ENCODE results near the gene TMX4.
A peak's percentile ranks its signal among the peaks of the same experiment; 100 is the strongest.

TMX4 gene

DNA sequence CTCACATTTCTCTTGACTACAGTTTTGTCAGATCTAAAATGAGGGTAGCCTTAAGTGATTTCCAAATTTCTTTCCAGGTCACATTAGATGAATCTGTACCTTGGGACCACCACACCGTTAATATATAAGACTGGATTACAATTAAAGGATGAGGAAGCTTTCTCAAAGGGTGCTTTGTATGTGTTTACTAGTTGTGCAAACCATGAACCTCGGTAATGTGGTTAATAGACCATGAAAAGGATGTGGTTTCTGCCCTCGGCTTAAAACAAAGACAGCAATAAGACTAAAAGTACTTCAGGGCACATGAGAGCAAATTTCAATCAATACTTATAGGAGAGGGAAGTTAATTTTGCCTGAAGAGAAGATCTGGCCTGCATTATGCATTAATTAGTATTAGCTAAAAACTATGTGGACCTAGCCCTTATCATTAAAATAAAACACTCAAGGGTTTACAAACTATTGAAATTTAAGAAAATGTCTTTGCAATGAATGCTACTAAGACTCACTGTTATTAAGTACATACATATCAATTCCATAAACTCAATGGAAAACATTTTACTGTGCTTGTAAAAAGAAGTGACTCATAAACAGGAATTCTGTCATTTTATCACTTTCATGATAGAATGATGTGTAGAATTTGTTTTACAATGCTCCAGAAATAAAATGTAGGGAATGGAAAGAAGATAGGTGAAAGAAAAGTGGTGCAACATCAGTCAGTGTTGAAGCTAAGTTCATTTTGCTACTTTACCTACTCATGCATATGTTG, 936 bp upstream of the TMX4 start:
- peak; percentile 43 for DNase-seq (ENCODE audit: low spot score)
- in situ Hi-C loops (cut with MboI; ENCODE audit: low pct_unique_long_range_greater_than_20kb, low sequenced_read_pairs, unreplicated experiment), result no loop called here
- TF ChIP-seq, protein P1, sequence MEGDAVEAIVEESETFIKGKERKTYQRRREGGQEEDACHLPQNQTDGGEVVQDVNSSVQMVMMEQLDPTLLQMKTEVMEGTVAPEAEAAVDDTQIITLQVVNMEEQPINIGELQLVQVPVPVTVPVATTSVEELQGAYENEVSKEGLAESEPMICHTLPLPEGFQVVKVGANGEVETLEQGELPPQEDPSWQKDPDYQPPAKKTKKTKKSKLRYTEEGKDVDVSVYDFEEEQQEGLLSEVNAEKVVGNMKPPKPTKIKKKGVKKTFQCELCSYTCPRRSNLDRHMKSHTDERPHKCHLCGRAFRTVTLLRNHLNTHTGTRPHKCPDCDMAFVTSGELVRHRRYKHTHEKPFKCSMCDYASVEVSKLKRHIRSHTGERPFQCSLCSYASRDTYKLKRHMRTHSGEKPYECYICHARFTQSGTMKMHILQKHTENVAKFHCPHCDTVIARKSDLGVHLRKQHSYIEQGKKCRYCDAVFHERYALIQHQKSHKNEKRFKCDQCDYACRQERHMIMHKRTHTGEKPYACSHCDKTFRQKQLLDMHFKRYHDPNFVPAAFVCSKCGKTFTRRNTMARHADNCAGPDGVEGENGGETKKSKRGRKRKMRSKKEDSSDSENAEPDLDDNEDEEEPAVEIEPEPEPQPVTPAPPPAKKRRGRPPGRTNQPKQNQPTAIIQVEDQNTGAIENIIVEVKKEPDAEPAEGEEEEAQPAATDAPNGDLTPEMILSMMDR (IDR thresholded peaks at IDR 0.05; ENCODE audit: extremely low read depth, insufficient read depth, missing control alignments), result no peak

DNA sequence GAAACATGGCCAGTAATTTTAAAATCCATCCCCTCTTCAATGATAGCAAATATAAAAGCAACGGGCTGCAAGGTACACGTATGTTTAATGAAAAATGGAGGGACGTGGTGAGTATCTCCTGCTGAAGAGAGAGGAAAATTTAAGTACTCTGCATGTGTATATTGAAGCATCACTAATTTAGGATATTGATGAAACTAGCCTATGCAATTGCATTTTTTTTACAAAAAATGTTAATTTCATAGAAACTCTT, 362 bp upstream of the TMX4 start:
- DNase-seq (ENCODE audit: low spot score), result no peak
- TF ChIP-seq, protein P1 (IDR thresholded peaks at IDR 0.05; ENCODE audit: extremely low read depth, insufficient read depth, missing control alignments), result no peak
- in situ Hi-C loops (cut with MboI; ENCODE audit: low pct_unique_long_range_greater_than_20kb, low sequenced_read_pairs, unreplicated experiment), result no loop called here

DNA sequence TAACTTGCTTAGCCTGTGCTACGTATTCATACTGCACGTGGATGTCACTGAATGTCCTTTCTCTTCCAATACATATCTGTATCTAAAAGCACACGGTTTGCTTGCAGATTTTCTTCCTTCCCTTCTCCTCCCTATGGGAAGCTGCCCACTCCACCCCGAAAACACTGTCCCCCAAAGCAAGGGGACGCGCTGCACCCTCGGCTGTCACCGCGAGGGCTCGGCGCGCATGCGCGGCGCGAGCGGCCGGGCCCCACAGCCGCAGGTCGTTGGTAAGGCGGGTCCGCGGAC, 659 bp downstream of the TMX4 start:
- DNase-seq (ENCODE audit: low spot score), result peak; percentile 88
- TF ChIP-seq, protein P1 (IDR thresholded peaks at IDR 0.05; ENCODE audit: extremely low read depth, insufficient read depth, missing control alignments), result peak; percentile 24
- in situ Hi-C loops (cut with MboI; ENCODE audit: low pct_unique_long_range_greater_than_20kb, low sequenced_read_pairs, unreplicated experiment), result no loop called here

DNA sequence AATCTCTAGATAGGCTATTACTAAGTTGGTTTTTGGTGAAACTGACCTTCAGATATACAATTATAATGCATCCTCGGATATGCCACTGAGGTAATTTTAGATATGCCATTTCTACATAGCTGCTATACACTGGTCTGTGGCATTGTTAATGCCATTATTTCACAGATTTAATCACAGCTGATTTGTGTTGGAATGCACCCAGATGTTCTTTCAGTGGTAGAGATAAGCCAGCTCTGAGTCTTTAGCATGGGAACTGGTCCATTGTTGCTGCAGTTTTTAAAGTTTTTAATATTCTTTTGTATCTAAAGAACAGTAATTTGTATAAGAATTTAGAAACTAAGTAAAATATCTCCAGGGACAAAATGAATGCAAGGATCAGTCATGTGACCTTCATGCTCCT, 6.8 kb downstream of the TMX4 start:
- DNase-seq (ENCODE audit: low spot score), result no peak
- TF ChIP-seq, protein P1 (IDR thresholded peaks at IDR 0.05; ENCODE audit: extremely low read depth, insufficient read depth, missing control alignments), result no peak
- in situ Hi-C loops (cut with MboI; ENCODE audit: low pct_unique_long_range_greater_than_20kb, low sequenced_read_pairs, unreplicated experiment), result no loop called here

DNA sequence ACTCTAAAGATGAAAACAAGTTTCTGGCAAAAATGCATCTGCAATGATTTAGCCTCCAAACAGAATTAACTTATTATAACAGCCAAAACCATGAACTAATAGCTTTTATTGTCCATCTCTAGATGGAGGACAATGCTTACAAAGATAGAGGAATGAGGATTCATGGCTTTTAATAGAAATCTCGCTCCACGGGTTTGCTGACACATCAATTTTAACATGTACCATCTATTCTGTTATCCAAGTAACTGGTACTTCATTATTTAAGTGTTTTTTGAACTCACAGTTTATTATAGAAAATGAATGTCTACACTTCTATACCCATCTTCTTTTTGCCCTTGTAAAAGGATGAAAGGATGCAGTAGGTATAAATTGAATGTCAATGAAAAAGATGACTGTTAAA, 10.8 kb downstream of the TMX4 start:
- in situ Hi-C loops (cut with MboI; ENCODE audit: low pct_unique_long_range_greater_than_20kb, low sequenced_read_pairs, unreplicated experiment), result no loop called here
- no peak for DNase-seq (ENCODE audit: low spot score)
- TF ChIP-seq, protein P1 (IDR thresholded peaks at IDR 0.05; ENCODE audit: extremely low read depth, insufficient read depth, missing control alignments), result no peak

DNA sequence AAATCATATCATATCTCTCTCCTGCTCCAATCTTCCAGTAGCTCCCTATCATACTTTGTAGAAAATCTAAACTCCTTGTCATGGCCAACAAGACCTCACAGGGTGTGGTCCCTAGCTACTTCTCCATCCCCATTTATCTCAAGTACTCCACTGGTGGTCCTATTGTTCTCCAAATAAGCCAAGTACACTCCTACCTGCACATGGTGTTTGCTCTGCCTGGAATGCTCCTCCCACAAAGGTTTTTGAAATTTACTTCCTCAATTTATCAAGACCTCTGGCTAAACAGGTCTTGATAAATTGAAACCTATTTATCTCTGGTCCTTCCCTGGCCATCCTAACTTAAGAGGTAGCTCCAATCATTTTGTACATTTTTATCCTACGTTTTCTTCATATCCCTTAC, 12.1 kb downstream of the TMX4 start:
- TF ChIP-seq, protein P1 (IDR thresholded peaks at IDR 0.05; ENCODE audit: extremely low read depth, insufficient read depth, missing control alignments), result no peak
- no peak for DNase-seq (ENCODE audit: low spot score)

More for the DNA sequence above, 12.1 kb downstream of the TMX4 start:
- in situ Hi-C loops (cut with MboI; ENCODE audit: low pct_unique_long_range_greater_than_20kb, low sequenced_read_pairs, unreplicated experiment), result no loop called here

Measured in GM13977 (cell line).